HG03521 (cell line): ENCODE results near the gene TRMT2B.
"Not testable (repeated sequence)": the region's sequence is repeated elsewhere in the genome, so short reads cannot be mapped to it uniquely, and the experiment has no call there.

Experiments used
- ATAC-seq: cut with Tn5 transposase; IDR thresholded peaks from one replicate; pipeline ENCODE4 v1.9.1; 2021; ENCODE audit warnings: mild to moderate bottlenecking, moderate library complexity; ENCODE audit not compliant: unreplicated experiment

Gene TRMT2B

GRCh38 chrX:101051549-101052302 is at the start of gene TRMT2B:
Gene TRMT2B (minus strand): TSS chrX:101052111. CDS start chrX:101042289, 9,822 bp downstream.
- ATAC-seq: peak; percentile 87

GRCh38 chrX:101097546-101098453 is 45.9 kb upstream of the TRMT2B start, which contains the start of gene CENPI:
Gene CENPI (plus strand): TSS chrX:101098204. CDS start chrX:101101071, 2,867 bp downstream.
- peak; percentile 99 for ATAC-seq

GRCh38 chrX:101091817-101092216 is 39.9 kb upstream of the TRMT2B start:
- no peak for ATAC-seq

GRCh38 chrX:101081231-101081630 is 29.3 kb upstream of the TRMT2B start:
- ATAC-seq: no peak

GRCh38 chrX:101080326-101081124 is 28.6 kb upstream of the TRMT2B start:
- no peak for ATAC-seq

DNA sequence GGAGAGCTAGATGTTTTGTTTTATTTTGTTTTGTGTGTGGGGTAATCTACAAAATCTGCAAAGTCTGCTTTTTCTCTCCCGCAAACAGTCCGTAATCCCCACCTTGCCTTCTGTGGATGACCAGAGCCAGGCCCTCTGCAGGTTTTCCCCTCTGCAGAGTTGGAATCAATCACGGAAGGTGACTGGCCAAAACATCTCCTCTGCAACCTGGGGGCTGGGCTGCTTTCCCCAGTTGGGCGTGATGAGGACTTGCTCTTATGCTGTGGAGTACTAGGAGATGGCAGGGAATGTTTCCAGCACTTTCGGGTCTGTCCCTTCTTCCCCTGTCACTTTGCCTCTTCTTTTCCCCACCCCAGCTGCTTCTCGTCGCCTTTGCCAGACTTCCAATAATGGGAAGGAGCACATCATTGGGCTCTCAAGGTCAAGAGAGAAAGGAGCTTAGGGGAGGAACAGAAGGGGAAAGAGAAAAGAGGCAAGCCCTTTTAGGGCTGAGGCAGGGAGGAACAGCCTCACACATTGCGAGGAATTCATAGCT is 27.9 kb upstream of the TRMT2B start:
- ATAC-seq: no peak

DNA sequence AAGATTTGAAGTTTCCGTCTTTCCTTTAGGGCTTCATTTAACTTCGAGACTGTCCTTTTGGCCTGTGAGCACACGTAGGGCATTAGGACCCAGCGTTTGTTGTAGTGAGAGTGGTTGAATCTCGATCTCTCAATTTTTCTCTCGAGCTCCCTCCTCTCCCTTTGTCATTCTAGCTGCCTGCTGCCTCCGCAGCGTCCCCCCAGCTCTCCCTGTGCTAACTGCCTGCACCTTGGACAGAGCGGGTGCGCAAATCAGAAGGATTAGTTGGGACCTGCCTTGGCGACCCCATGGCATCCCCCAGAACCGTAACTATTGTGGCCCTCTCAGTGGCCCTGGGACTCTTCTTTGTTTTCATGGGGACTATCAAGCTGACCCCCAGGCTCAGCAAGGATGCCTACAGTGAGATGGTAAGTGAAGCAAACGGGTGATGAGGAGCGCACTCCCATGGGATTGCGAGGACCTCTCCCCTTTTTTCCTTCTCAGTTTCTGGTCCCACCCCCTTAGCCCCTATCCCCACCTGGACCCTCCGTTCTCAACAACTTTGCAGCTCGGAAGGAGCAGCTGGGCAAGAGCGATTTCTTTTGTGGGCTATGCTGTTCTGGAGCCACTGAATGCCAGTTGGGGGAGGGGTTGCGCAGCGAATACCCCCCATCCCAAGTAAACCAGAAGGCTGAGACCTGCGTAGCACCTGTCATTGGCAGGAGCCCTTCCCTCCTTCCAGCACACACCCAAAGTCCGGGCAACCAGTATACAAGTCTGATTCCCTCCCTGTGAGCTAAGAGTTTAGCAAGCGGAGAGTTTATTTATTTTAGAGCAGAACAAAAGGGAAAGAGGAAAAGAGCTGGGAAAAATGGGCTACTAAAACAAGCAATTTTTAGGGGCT is 27.0 kb upstream of the TRMT2B start, which contains the start of gene TMEM35A:
TMEM35A (plus strand) TSS at position 164 of the 883 bp plus-strand sequence; CDS start at position 288, 124 bp downstream.
- no peak for ATAC-seq

DNA sequence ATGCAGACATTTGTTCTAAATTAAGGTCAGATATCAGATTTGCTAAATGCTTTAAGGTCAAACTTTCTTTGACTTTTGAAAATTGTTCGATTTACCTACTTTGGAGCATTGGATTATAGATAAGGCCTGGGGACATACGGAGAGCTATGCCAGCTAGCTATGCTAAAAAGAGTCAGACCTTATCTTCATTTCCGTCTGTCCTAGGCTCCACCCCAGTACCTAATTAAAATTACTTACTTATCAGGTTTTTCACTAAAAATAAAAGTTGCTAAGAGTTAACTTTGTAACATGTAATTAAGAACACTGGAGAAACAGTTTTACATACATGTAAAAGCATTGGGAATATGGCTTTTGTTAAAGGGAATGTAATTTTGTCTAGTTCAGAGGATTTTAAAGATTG is 19.7 kb upstream of the TRMT2B start:
- no peak for ATAC-seq

- no peak for ATAC-seq
Observed at GRCh38 chrX:101062176-101062575, 10.3 kb upstream of the TRMT2B start.

- ATAC-seq: peak; percentile 83
Observed at GRCh38 chrX:101057093-101057714, 5.3 kb upstream of the TRMT2B start.

- not testable (repeated sequence) for ATAC-seq
Observed at GRCh38 chrX:101056551-101056950, 4.6 kb upstream of the TRMT2B start.

DNA sequence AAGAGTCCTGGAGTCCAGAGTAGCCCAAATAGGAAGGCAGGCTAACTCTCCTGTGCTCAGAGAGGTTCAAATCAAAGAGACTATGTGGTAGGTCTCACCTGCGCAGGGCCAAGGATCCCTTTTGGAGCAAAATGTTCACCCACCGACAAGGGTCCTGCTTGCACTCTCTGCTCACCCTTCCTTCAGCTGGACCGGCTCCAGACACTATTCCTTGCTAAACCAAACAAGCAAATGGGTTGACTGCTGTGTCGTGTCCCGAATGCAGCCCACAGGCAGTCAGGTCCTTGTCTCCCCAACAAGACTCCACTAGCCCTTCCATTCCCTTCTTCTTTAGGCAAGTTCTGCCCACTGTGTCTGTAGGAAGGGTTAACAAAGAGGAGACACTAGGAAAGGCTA is 760 bp downstream of the TRMT2B start:
- no peak for ATAC-seq

- no peak for ATAC-seq
Observed at GRCh38 chrX:101040197-101040596, 11.7 kb downstream of the TRMT2B start.

- ATAC-seq: no peak
Observed at GRCh38 chrX:101037231-101037630, 14.7 kb downstream of the TRMT2B start.

DNA sequence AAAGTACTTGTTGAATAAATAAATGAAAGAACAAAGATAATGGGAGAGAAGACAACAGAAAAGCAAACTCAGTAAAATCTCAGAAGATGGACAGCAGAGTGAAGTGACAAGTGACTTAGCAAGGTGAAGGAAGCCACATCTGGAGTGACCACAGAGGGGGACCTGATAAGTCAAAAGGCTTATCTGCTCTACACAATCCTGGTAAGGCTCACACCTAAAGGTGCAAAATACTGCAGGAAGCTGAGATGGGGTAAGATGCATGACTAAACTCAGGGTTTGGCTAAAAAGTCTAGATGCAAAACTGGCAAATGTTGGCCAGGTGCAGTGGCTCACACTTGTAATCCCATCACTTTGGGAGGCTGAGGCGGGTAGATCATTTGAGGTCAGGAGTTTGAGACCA is 22.2 kb downstream of the TRMT2B start:
- ATAC-seq: no peak

- no peak for ATAC-seq
Observed at GRCh38 chrX:101028562-101028961, 23.3 kb downstream of the TRMT2B start.

DNA sequence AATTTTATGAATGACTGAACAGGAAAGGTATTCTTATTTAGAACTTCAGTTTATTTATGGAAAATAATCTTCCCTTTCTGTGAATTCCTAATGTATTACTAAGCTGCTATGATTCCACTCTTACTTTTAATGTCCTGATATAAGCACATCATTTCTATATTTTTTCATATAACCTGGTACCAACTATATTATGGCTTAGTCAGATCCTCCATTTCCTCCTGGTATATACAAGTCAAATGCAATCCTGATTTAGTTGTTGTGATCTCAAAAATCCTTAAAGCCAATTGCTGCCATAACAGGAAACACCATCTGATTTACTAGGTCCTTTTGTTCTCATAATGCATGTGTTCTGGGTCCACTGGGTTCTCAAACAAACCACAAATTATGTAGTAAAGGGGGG is 26.8 kb downstream of the TRMT2B start:
- ATAC-seq: no peak

- no peak for ATAC-seq
Observed at GRCh38 chrX:101022020-101022419, 29.9 kb downstream of the TRMT2B start.

DNA sequence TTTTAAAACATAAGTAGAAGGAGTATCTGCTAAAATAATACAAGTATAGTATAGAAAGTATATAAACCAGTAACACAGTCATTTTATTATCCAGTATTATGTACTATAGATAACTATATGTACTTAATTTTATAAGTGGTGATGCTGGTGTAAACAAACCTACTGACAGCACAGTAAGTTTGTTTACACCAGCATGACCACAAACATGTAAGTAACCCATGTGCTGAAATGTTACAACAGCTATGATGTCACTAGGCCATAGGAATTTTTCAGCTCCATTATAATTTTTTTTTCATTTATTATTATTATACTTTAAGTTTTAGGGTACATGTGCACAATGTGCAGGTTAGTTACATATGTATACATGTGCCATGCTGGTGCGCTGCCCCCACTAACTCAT is 39.9 kb downstream of the TRMT2B start:
- not testable (repeated sequence) for ATAC-seq
